Measurements from ENCODE around the gene RPF1. TPM values are rescaled to one million over a fixed set of nuclear protein-coding genes. Genes with fewer than 3 reads are reported as not detected.
A peak's percentile ranks its signal among the peaks of the same experiment; 100 is the strongest.

The RPF1 gene, protein sequence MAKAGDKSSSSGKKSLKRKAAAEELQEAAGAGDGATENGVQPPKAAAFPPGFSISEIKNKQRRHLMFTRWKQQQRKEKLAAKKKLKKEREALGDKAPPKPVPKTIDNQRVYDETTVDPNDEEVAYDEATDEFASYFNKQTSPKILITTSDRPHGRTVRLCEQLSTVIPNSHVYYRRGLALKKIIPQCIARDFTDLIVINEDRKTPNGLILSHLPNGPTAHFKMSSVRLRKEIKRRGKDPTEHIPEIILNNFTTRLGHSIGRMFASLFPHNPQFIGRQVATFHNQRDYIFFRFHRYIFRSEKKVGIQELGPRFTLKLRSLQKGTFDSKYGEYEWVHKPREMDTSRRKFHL
- 10 to 100 TPM; 38.4 TPM for total RNA-seq

DNA sequence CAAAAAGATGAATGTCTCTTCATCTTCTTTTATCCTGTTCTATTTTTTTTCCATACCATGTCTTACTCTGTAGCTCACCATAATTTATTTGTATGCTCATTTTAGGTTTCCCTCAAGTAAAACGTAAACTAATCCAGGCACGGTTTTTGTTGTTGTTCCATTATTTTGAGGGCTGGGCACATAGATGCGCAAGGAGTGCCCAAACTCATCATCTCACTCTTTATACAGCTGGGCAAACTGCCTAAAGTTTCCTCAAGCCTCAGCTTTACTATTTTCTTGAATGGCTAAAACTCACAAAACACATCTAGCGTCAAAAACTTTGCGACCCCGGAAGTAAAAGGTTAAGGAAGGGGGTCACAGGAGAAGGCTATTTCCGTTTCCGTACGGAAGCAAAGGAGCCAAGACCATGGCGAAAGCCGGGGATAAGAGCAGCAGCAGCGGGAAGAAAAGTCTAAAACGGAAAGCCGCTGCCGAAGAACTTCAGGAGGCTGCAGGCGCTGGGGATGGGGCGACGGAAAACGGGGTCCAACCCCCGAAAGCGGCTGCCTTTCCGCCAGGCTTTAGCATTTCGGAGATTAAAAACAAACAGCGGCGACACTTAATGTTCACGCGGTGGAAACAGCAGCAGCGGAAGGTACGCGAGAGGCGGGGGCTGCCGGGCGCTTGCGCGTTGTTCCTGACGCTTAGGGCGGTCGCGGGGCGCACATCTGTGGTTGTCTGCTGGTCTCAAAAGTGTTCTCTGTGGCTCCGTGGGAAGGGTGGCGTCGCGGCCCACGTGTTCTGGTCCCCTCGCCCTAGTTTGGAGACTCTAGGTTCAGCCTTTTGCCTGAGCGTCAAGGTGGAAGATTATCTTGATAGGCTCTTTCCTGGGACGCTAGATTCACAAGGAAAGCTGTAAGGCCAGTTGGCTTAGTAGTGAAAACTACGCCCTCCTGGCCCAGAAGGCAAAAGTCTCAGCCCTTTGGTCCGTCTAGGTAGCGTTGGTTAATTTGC lies at the start of gene RPF1:
Gene RPF1 (plus strand): TSS at position 391 of the 993 bp plus-strand sequence. CDS start 16 bp downstream, at position 407.
- 4% methylated on average over 51 of the region's 51 CpGs for WGBS
- Histone ChIP-seq H3K4me1 (replicated peaks) (peaks cover 3% of the 10 kb centered on the region), H3K27ac (peak within 1 kb of the TSS; percentile 81 to 87), H3K27me3 (replicated peaks; ENCODE audit: insufficient read depth) (peaks cover 3% of the 10 kb centered on the region), H3K36me3 (peaks cover 0 to 5% of the 10 kb centered on the region in 2 donors), H3K9me3 (no peaks in the 10 kb centered on the region), H3K4me3 (peak within 1 kb of the TSS; percentile 65 to 76)
- DNase-seq (ENCODE audit: low spot score), result peak; percentile 61
- intact Hi-C loops (cut with DNase I), result loop anchor here (2.0 to 10.0 kb wide), 2 partner anchors 94 to 126 kb away; no protein-coding TSS in a partner anchor
- TF ChIP-seq POLR2A (IDR thresholded peaks at IDR 0.05), result peak; percentile 36
- TF ChIP-seq POLR2AphosphoS5 (IDR thresholded peaks at IDR 0.05), result peak; percentile 88
- TF ChIP-seq, protein P1, sequence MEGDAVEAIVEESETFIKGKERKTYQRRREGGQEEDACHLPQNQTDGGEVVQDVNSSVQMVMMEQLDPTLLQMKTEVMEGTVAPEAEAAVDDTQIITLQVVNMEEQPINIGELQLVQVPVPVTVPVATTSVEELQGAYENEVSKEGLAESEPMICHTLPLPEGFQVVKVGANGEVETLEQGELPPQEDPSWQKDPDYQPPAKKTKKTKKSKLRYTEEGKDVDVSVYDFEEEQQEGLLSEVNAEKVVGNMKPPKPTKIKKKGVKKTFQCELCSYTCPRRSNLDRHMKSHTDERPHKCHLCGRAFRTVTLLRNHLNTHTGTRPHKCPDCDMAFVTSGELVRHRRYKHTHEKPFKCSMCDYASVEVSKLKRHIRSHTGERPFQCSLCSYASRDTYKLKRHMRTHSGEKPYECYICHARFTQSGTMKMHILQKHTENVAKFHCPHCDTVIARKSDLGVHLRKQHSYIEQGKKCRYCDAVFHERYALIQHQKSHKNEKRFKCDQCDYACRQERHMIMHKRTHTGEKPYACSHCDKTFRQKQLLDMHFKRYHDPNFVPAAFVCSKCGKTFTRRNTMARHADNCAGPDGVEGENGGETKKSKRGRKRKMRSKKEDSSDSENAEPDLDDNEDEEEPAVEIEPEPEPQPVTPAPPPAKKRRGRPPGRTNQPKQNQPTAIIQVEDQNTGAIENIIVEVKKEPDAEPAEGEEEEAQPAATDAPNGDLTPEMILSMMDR (IDR thresholded peaks at IDR 0.05), result no peak

DNA sequence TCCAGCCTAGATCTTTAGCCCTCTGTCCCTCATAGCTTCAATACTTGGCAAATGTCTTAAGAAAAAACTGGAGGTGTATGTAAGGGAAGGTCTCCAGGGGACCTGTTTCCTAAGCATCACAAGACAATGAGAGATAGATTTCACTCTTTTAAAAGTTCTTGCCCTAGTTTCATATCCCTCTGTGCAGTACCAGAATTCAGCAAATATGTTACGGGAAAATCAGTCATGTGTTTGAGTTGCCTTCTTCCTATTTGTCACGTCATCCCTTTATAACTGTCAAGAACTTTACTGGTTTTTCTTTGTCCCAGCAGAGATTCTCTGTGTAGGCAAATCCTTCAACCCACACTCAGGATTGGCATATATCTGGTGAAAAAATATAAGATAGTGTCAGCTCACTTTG lies 48.5 kb upstream of the RPF1 start:
- TF ChIP-seq, protein P1 (IDR thresholded peaks at IDR 0.05), result no peak
- TF ChIP-seq POLR2AphosphoS5 (IDR thresholded peaks at IDR 0.05), result no peak
- no peak for TF ChIP-seq POLR2A (IDR thresholded peaks at IDR 0.05)
- H3K9me3 ChIP-seq, result no peaks in the 10 kb centered on the region
- H3K4me1 ChIP-seq (replicated peaks), result no peaks in the 10 kb centered on the region
- no peak for DNase-seq (ENCODE audit: low spot score)
- 57% methylated on average over 2 of the region's 2 CpGs for WGBS
- no peak overlapping the region for H3K27ac ChIP-seq
- intact Hi-C loops (cut with DNase I), result loop anchor here (5.0 to 10.0 kb wide), 2 partner anchors 136 to 498 kb away; no protein-coding TSS in a partner anchor
- no peak overlapping the region for H3K4me3 ChIP-seq
- H3K36me3 ChIP-seq, result no peaks in the 10 kb centered on the region
- H3K27me3 ChIP-seq (replicated peaks; ENCODE audit: insufficient read depth), result no peaks in the 10 kb centered on the region

DNA sequence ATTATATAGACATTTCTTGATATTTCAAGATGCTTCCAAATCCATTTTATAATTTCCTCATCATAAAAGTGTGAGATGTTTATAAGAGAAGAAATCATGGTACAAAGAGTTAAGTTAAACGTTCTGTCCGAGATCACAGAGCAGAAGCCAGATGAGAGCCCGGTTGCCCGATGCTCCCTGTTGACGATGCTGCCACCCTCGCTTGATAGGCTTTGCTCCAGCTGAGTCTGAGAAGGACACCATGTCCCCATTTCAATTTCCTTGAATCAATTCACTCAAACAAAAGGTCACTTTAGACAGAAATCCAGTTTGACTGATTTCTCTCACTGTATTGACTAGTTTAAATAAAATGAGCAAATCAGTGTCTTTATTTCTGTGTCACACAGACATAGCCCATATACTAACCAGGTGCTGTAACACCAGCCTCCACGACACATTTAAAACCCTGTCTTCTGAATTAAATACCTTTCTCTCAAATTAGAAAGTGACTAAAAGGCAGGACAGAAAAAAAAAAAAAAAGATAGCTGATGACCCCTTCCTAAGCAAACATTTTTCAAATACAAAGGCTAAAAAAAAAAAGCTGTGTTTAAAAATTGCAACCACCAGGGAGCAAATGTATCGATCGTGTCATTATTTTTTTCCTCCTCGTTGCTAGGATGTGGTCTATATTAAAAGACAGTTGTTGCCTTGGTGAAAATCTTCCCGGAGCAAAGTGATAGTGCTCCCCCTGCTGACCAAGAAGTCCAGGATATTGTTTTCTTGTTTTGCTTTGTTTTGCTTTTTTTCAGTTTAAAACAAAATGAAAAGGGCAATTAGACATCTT lies 45.6 kb upstream of the RPF1 start:
- no peaks in the 10 kb centered on the region for H3K4me1 ChIP-seq (replicated peaks)
- DNase-seq (ENCODE audit: low spot score), result peak; percentile 63
- 9% methylated on average over 11 of the region's 11 CpGs for WGBS
- H3K36me3 ChIP-seq, result no peaks in the 10 kb centered on the region
- peak overlapping the region; percentile 2 to 3 for H3K4me3 ChIP-seq
- no peaks in the 10 kb centered on the region for H3K27me3 ChIP-seq (replicated peaks; ENCODE audit: insufficient read depth)
- peak overlapping the region; percentile 15 to 53 for H3K27ac ChIP-seq
- intact Hi-C loops (cut with DNase I), result loop anchor here (5.0 to 10.0 kb wide), 2 partner anchors 139 to 501 kb away; no protein-coding TSS in a partner anchor
- no peaks in the 10 kb centered on the region for H3K9me3 ChIP-seq
- TF ChIP-seq, protein P1 (IDR thresholded peaks at IDR 0.05), result peak; percentile 45 to 89 (median 75)
- TF ChIP-seq POLR2A (IDR thresholded peaks at IDR 0.05) (no peak), POLR2AphosphoS5 (IDR thresholded peaks at IDR 0.05) (peak; percentile 50)

DNA sequence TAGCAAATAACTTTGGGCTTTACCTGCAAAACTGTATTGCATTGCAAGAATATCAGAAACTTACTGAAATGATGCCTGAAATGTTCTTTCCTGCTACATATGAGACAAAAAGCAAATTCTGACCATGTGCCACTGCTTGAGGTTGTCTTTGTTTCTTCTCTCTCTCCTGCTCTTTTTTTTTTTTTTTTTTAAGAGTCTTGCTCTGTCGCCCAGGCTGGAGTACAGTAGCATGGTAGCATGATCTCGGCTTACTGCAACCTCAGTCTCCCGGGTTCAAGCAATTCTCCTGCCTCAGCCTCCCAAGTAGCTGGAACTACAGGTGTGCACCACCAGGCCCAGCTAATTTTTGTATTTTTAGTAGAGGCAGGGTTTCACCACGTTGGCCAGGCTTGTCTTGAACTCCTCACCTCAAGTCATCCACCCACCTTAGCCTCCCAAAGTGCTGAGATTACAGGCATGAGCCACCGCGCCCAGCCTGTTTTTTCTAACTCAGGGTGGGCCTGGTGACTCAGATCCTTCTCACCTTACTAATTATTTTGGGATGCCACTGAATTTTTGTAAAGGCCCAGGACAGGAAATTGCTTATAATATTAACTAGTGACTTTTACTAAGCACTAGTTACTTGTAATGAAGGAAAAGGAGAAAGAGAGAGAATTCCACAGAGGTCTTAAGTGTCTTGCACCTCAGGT lies 44.8 kb upstream of the RPF1 start:
- intact Hi-C loops (cut with DNase I), result loop anchor here (5.0 to 10.0 kb wide), 2 partner anchors 139 to 502 kb away; no protein-coding TSS in a partner anchor
- Histone ChIP-seq H3K36me3 (no peaks in the 10 kb centered on the region), H3K4me1 (replicated peaks) (no peaks in the 10 kb centered on the region), H3K27ac (no peak overlapping the region), H3K27me3 (replicated peaks; ENCODE audit: insufficient read depth) (no peaks in the 10 kb centered on the region), H3K9me3 (no peaks in the 10 kb centered on the region), H3K4me3 (no peak overlapping the region)
- TF ChIP-seq POLR2A (IDR thresholded peaks at IDR 0.05), result no peak
- TF ChIP-seq, protein P1 (IDR thresholded peaks at IDR 0.05), result no peak
- TF ChIP-seq POLR2AphosphoS5 (IDR thresholded peaks at IDR 0.05), result no peak
- DNase-seq (ENCODE audit: low spot score), result no peak
- 68% methylated on average over 6 of the region's 6 CpGs for WGBS
